ENCODE data around the gene COQ10A. TPM values are rescaled to one million over a fixed set of nuclear protein-coding genes. Genes with fewer than 3 reads are reported as not detected.

The COQ10A gene
- polyA plus RNA-seq, 1 donor (not counting 4 experiments of a cell fraction or from before 2014, with no cell fraction given) = 11.6 TPM

GRCh38 chr12:56237552-56237951 is 29.2 kb upstream of the COQ10A start:
- DNase-seq (ENCODE audit: low read depth, low spot score) (no peak), FAIRE-seq (no peak)
- no peak overlapping the region for H3K27ac ChIP-seq (ENCODE audit: control insufficient read depth, insufficient read depth, low read length)
- H3K9me3 ChIP-seq (ENCODE audit: control insufficient read depth, low read depth, low read length) = no peaks in the 10 kb centered on the region
- TF ChIP-seq CTCF (optimal IDR thresholded peaks at IDR 0.05 in 1 of 3, IDR thresholded peaks at IDR 0.05 in 1 of 3, conservative IDR thresholded peaks at IDR 0.05 in 1 of 3; ENCODE audit: extremely low read depth in 1 of 3, insufficient read depth in 2 of 3, low read length in 3 of 3) (no peak), EZH2 (IDR thresholded peaks at IDR 0.05; ENCODE audit: low read length) (no peak)
- no peak overlapping the region for H3K9ac ChIP-seq (ENCODE audit: control insufficient read depth, extremely low read depth, insufficient read depth, low read length)
- H4K20me1 ChIP-seq (ENCODE audit: control insufficient read depth, extremely low read depth, insufficient read depth, low read length) = peaks cover 3% of the 10 kb centered on the region
- H3K36me3 ChIP-seq (ENCODE audit: control insufficient read depth in 2 of 2, extremely low read depth in 1 of 2, insufficient read depth in 2 of 2, low read length in 2 of 2) = peaks cover 21 to 30% of the 10 kb centered on the region in 2 experiments
- no peak overlapping the region for H3K4me2 ChIP-seq (ENCODE audit: control insufficient read depth, extremely low read depth, insufficient read depth, low read depth, low read length)
- H2AFZ ChIP-seq (ENCODE audit: control insufficient read depth, low read length) = no peak overlapping the region
- H3K4me3 ChIP-seq (ENCODE audit: control insufficient read depth in 2 of 3, extremely low read depth in 1 of 3, insufficient read depth in 2 of 3, low read depth in 1 of 3, low read length in 3 of 3) = no peak overlapping the region
- H3K79me2 ChIP-seq (ENCODE audit: control insufficient read depth, insufficient read depth, low read length) = no peaks in the 10 kb centered on the region
- dilution Hi-C loops (cut with MboI; ENCODE audit: extremely low pct_ligation_motif_present, low sequenced_read_pairs) = no loop called here
- no peaks in the 10 kb centered on the region for H3K27me3 ChIP-seq (ENCODE audit: control insufficient read depth, extremely low read depth, insufficient read depth, low read length)
- no peaks in the 10 kb centered on the region for H3K4me1 ChIP-seq (ENCODE audit: control insufficient read depth, extremely low read depth, insufficient read depth, low read length)
- H3K9me1 ChIP-seq (ENCODE audit: control insufficient read depth, extremely low read depth, insufficient read depth, low read length) = no peaks in the 10 kb centered on the region

- Histone ChIP-seq H3K4me3 (ENCODE audit: control insufficient read depth in 2 of 3, extremely low read depth in 1 of 3, insufficient read depth in 2 of 3, low read depth in 1 of 3, low read length in 3 of 3) (no peak overlapping the region), H3K4me2 (ENCODE audit: control insufficient read depth, extremely low read depth, insufficient read depth, low read depth, low read length) (no peak overlapping the region), H3K36me3 (ENCODE audit: control insufficient read depth in 2 of 2, extremely low read depth in 1 of 2, insufficient read depth in 2 of 2, low read length in 2 of 2) (peaks cover 32 to 53% of the 10 kb centered on the region in 2 experiments), H3K9ac (ENCODE audit: control insufficient read depth, extremely low read depth, insufficient read depth, low read length) (no peak overlapping the region), H3K27me3 (ENCODE audit: control insufficient read depth, extremely low read depth, insufficient read depth, low read length) (no peaks in the 10 kb centered on the region), H3K79me2 (ENCODE audit: control insufficient read depth, insufficient read depth, low read length) (no peaks in the 10 kb centered on the region), H3K27ac (ENCODE audit: control insufficient read depth, insufficient read depth, low read length) (no peak overlapping the region), H3K9me3 (ENCODE audit: control insufficient read depth, low read depth, low read length) (no peaks in the 10 kb centered on the region), H3K4me1 (ENCODE audit: control insufficient read depth, extremely low read depth, insufficient read depth, low read length) (no peaks in the 10 kb centered on the region), H4K20me1 (ENCODE audit: control insufficient read depth, extremely low read depth, insufficient read depth, low read length) (peaks cover 3% of the 10 kb centered on the region), H3K9me1 (ENCODE audit: control insufficient read depth, extremely low read depth, insufficient read depth, low read length) (no peaks in the 10 kb centered on the region), H2AFZ (ENCODE audit: control insufficient read depth, low read length) (no peak overlapping the region)
- no peak for FAIRE-seq
- no peak for TF ChIP-seq EZH2 (IDR thresholded peaks at IDR 0.05; ENCODE audit: low read length)
- TF ChIP-seq CTCF (optimal IDR thresholded peaks at IDR 0.05 in 1 of 3, IDR thresholded peaks at IDR 0.05 in 1 of 3, conservative IDR thresholded peaks at IDR 0.05 in 1 of 3; ENCODE audit: extremely low read depth in 1 of 3, insufficient read depth in 2 of 3, low read length in 3 of 3) = no peak
- dilution Hi-C loops (cut with MboI; ENCODE audit: extremely low pct_ligation_motif_present, low sequenced_read_pairs) = no loop called here
- DNase-seq (ENCODE audit: low read depth, low spot score) = no peak
These were observed 25.1 kb upstream of the COQ10A start for GRCh38 chr12:56241424-56242303.
